ELR (cell line): ENCODE measurements around the gene RAB8B.

Experiments
- DNase-seq: peaks from one replicate; pipeline ENCODE4 v3.0.0-alpha.2; 2015; ENCODE audit warnings: low read depth

The RAB8B gene

DNA sequence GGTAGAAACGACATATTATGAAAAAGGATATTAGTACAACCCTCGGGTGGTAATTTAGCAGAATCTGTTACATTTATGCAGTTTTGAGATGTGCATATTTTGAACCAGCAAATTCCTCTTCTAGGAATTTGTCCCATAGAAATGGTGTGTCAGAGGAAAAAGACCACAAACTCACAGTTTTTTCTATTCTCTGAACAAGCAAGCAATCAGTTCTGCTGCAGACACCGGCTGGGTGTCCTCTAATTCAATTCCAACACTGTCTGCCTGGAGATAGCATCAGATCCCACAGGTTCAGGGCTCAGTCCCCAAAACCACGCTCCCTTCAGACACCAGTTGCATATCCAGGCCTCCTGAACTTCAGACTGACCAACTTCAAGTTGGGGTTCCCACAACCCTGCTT is 124.4 kb downstream of the RAB8B start:
- no peak for DNase-seq

DNA sequence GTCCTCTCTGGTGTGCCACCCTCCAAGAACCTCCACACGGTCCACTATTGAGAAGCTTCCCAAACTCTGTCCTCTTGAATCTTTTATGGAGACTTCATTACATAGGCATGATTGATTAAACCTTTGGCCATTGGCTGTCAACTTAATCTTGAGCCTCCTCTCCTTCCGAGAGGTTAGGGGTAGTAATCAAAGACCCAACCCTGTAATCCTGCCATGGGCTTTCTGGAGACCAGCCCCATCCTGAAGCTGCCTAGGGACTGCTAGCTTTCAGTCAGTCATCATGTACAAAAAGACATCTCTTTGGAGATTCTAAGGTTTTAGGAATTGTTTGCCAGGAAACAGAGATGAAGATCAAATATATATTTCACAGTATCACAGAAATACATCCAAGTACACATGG is 125.0 kb downstream of the RAB8B start:
- no peak for DNase-seq
